Sigmoid colon (tissue), 4 donors: ENCODE measurements around the gene PANX1.

Experiments
- CTCF ChIP-seq, 4 experiments: fragments of 450-650 bp in 3 of 4; fragments of 200-600 bp in 1 of 4; IDR thresholded peaks; one replicate each; pipeline ENCODE4 v1.5.1; 2016 to 2019; ENCODE audit warnings: antibody characterized with exemption in 4 of 4, mild to moderate bottlenecking in 3 of 4, moderate library complexity in 2 of 4
- POLR2AphosphoS5 ChIP-seq, 4 donors: sonication (generic); formaldehyde crosslinking; IDR thresholded peaks; one replicate each; pipeline ENCODE4 v1.6.1; 2017; ENCODE audit warnings: antibody characterized with exemption in 4 of 4

GRCh38 chr11:94151903-94152677 is 23.4 kb downstream of the PANX1 start:
- TF ChIP-seq CTCF (IDR thresholded peaks at IDR 0.05) (no peak), POLR2AphosphoS5 (IDR thresholded peaks at IDR 0.05) (no peak)
